Spleen (tissue), 11 donors: ENCODE data around the gene RAD51B. TPM values are rescaled to one million over a fixed set of nuclear protein-coding genes. Genes with fewer than 3 reads are reported as not detected.

ENCODE experiments used
- DNase-seq: peaks from one replicate; pipeline ENCODE4 v3.0.0-alpha.2; 2020
- H3K27ac ChIP-seq, 8 donors: fragments of 200-600 bp; sonication (generic) in 7 of 8; 1 replicate in 4 of 8; 2 replicates in 4 of 8; pipeline versions ENCODE4 v1.5.0 to v1.8.0; 2016 to 2021; ENCODE audit warnings: inconsistent platforms in 4 of 8, mild to moderate bottlenecking in 4 of 8, moderate library complexity in 1 of 8
- H3K27me3 ChIP-seq, 7 donors: fragments of 200-600 bp; sonication (generic) in 6 of 7; replicated peaks in 1 of 7; 1 replicate in 4 of 7; 2 replicates in 3 of 7; pipeline versions ENCODE4 v1.5.0 to v1.8.0; 2016 to 2021; ENCODE audit warnings: inconsistent platforms in 3 of 7, mild to moderate bottlenecking in 1 of 7
- H3K36me3 ChIP-seq, 6 donors: fragments of 200-600 bp; sonication (generic) in 5 of 6; 1 replicate in 4 of 6; 2 replicates in 2 of 6; pipeline versions ENCODE4 v1.5.0 to v1.8.0; 2016 to 2021; ENCODE audit warnings: inconsistent platforms in 2 of 6
- H3K4me1 ChIP-seq, 6 donors: fragments of 200-600 bp; sonication (generic) in 5 of 6; 1 replicate in 3 of 6; 2 replicates in 3 of 6; pipeline versions ENCODE4 v1.5.0 to v1.8.0; 2016 to 2021; ENCODE audit warnings: inconsistent platforms in 3 of 6
- H3K4me3 ChIP-seq, 8 donors: fragments of 200-600 bp; sonication (generic) in 7 of 8; 1 replicate in 4 of 8; 2 replicates in 4 of 8; pipeline versions ENCODE4 v1.5.0 to v1.8.0; 2016 to 2021; ENCODE audit warnings: inconsistent platforms in 4 of 8, mild to moderate bottlenecking in 4 of 8, moderate library complexity in 2 of 8
- H3K9me3 ChIP-seq, 8 donors: fragments of 200-600 bp; sonication (generic) in 7 of 8; 1 replicate in 4 of 8; 2 replicates in 4 of 8; pipeline versions ENCODE4 v1.5.0 to v1.8.0; 2016 to 2021; ENCODE audit warnings: inconsistent platforms in 4 of 8
- CTCF ChIP-seq, 11 experiments: fragments of 200-600 bp in 7 of 11; fragments of 450-650 bp in 4 of 11; sonication (generic) in 4 of 11; IDR thresholded peaks in 8 of 11; conservative IDR thresholded peaks in 3 of 11; 1 replicate in 7 of 11; 2 replicates in 4 of 11; pipeline versions ENCODE4 v1.4.0 to v1.8.0; 2016 to 2021; ENCODE audit warnings: antibody characterized with exemption in 11 of 11, inconsistent platforms in 4 of 11, mild to moderate bottlenecking in 1 of 11
- POLR2A ChIP-seq, 3 donors: fragments of 450-650 bp; IDR thresholded peaks; one replicate each; pipeline ENCODE4 v1.5.1; 2017; ENCODE audit warnings: antibody characterized with exemption in 3 of 3, mild to moderate bottlenecking in 1 of 3
- POLR2AphosphoS5 ChIP-seq, 3 donors: sonication (generic); formaldehyde crosslinking; IDR thresholded peaks; one replicate each; pipeline ENCODE4 v1.5.1; 2017; ENCODE audit warnings: antibody characterized with exemption in 3 of 3
- WGBS, 5 donors: extraction: QIAGEN DNeasy Blood & Tissue Kit in 3 of 5; methylation state at CpG; one replicate each; pipeline versions ENCODE4 v1.1.5 to v1.1.7; 2013 to 2018; 5-methylcytosine and 5-hydroxymethylcytosine counted together
- intact Hi-C: fragments of 100-400 bp; cut with DNase I; formaldehyde crosslinking; loops from one replicate; pipeline ENCODE4 v1.15.0; 2023; ENCODE audit warnings: low total_unique reads
- polyA plus RNA-seq, 3 donors: library from polyadenylated mRNA; stranded (reverse); fragments of 200-250 nt; gene quantifications; one replicate each; pipeline ENCODE4 v1.2.1, GENCODE V29; 2013
- total RNA-seq, 7 donors: library from RNA; depleted of rRNA in 3 of 7; stranded (reverse); fragments of >200 nt in 3 of 7; fragmentation: NEBNext Ultra II Directional in 4 of 7; extraction: Animal tissue kit (Norgen Biotek cat#: 25700) in 4 of 7; gene quantifications; one replicate each; pipeline versions ENCODE4 v1.1.0 to v1.2.1, GENCODE V29; 2016 to 2021
- donor health status: healthy with polysubstance abuse.
- donor health status: DM: no; HTN: no; CAD: no; lungs with moderate emphysema.
- donor health status: DM: no; HTN: no; CAD: no.
- donor health status: Bipolar disorder and iron deficiency.
- donor health status: healthy.
- donor health status: DM: no; HTN: no; CAD: no.
- donor health status: DM: yes; HTN: yes; CAD: no.

RAD51B gene
- total and polyA plus RNA-seq, 10 donors: 4.2 to 43.7 (median 29.8) TPM

GRCh38 chr14:67853715-67854114 lies 34.1 kb downstream of the RAD51B start:
- intact Hi-C loops: no loop called here
- H3K4me3 ChIP-seq: peak overlapping the region in 1 of 8 donors; percentile 57
- TF ChIP-seq CTCF (IDR thresholded peaks at IDR 0.05 in 8 of 11, conservative IDR thresholded peaks at IDR 0.05 in 3 of 11) (no peak), POLR2AphosphoS5 (IDR thresholded peaks at IDR 0.05) (peak in 1 of 3 donors; percentile 12), POLR2A (IDR thresholded peaks at IDR 0.05) (no peak)
- peaks cover 0 to 9% (median 6%) of the 10 kb centered on the region in 8 donors for H3K9me3 ChIP-seq
- H3K36me3 ChIP-seq: peaks cover 0 to 4% (median 0%) of the 10 kb centered on the region in 6 donors
- peaks cover 0 to 31% (median 0%) of the 10 kb centered on the region in 6 donors for H3K4me1 ChIP-seq
- no peaks in the 10 kb centered on the region for H3K27me3 ChIP-seq
- peak overlapping the region in 7 of 8 donors; percentile 56 to 92 (median 76) for H3K27ac ChIP-seq
- WGBS, 5 donors: 46 to 53% (median 48%) methylated on average over 3 of the region's 3 CpGs
- no peak for DNase-seq

GRCh38 chr14:67856827-67857226 lies 37.2 kb downstream of the RAD51B start:
- 71 to 78% (median 75%) methylated on average over 2 of the region's 2 CpGs for WGBS, 5 donors
- H3K4me3 ChIP-seq: no peak overlapping the region
- TF ChIP-seq POLR2AphosphoS5 (IDR thresholded peaks at IDR 0.05) (no peak), CTCF (IDR thresholded peaks at IDR 0.05 in 8 of 11, conservative IDR thresholded peaks at IDR 0.05 in 3 of 11) (no peak), POLR2A (IDR thresholded peaks at IDR 0.05) (no peak)
- no peaks in the 10 kb centered on the region for H3K27me3 ChIP-seq
- DNase-seq: no peak
- intact Hi-C loops: no loop called here
- H3K27ac ChIP-seq: no peak overlapping the region
- peaks cover 0 to 33% (median 3%) of the 10 kb centered on the region in 6 donors for H3K4me1 ChIP-seq
- H3K9me3 ChIP-seq: no peaks in the 10 kb centered on the region
- H3K36me3 ChIP-seq: peaks cover 0 to 4% (median 0%) of the 10 kb centered on the region in 6 donors

GRCh38 chr14:67857778-67858350 lies 38.3 kb downstream of the RAD51B start:
- no peak for TF ChIP-seq CTCF (IDR thresholded peaks at IDR 0.05 in 8 of 11, conservative IDR thresholded peaks at IDR 0.05 in 3 of 11)
- TF ChIP-seq POLR2A (IDR thresholded peaks at IDR 0.05): no peak
- TF ChIP-seq POLR2AphosphoS5 (IDR thresholded peaks at IDR 0.05): no peak
- Histone ChIP-seq H3K27ac (no peak overlapping the region), H3K27me3 (no peaks in the 10 kb centered on the region), H3K4me3 (no peak overlapping the region), H3K9me3 (no peaks in the 10 kb centered on the region), H3K4me1 (peaks cover 0 to 25% (median 3%) of the 10 kb centered on the region in 6 donors), H3K36me3 (peaks cover 0 to 4% (median 0%) of the 10 kb centered on the region in 6 donors)
- intact Hi-C loops: no loop called here
- DNase-seq: no peak
- WGBS, 5 donors: 93 to 97% (median 97%) methylated on average over 9 to 20 of the region's 20 CpGs

GRCh38 chr14:67859169-67859749 lies 39.7 kb downstream of the RAD51B start:
- Histone ChIP-seq H3K9me3 (no peaks in the 10 kb centered on the region), H3K27ac (no peak overlapping the region), H3K27me3 (no peaks in the 10 kb centered on the region), H3K36me3 (peaks cover 0 to 4% (median 0%) of the 10 kb centered on the region in 6 donors), H3K4me3 (no peak overlapping the region), H3K4me1 (peaks cover 0 to 12% (median under 1%) of the 10 kb centered on the region in 6 donors)
- TF ChIP-seq POLR2A (IDR thresholded peaks at IDR 0.05) (no peak), POLR2AphosphoS5 (IDR thresholded peaks at IDR 0.05) (no peak), CTCF (IDR thresholded peaks at IDR 0.05 in 8 of 11, conservative IDR thresholded peaks at IDR 0.05 in 3 of 11) (no peak)
- intact Hi-C loops: no loop called here
- 78 to 92% (median 86%) methylated on average over 1 of the region's 1 CpG for WGBS, 5 donors
- no peak for DNase-seq
